Astrocyte (in vitro differentiated cells and primary cell): ENCODE data around the gene MYO15B.

Experiments used
- CTCF ChIP-seq: IDR thresholded peaks from 2 replicates; pipeline ENCODE4 v1.5.1; 2011; ENCODE audit warnings: low read depth, mild to moderate bottlenecking, inconsistent platforms, low read length, moderate library complexity; ENCODE audit not compliant: insufficient read depth
- EZH2 ChIP-seq: IDR thresholded peaks from 2 replicates; pipeline ENCODE4 v1.6.1; 2012; ENCODE audit warnings: mild to moderate bottlenecking, low read length, inconsistent platforms; ENCODE audit not compliant: insufficient read depth

GRCh38 chr17:75642784-75643642, 55.4 kb downstream of the MYO15B start:
- TF ChIP-seq CTCF (no peak), EZH2 (no peak)
